CD14-positive monocyte (primary cell): ENCODE measurements around the gene CRISP1. TPM values are rescaled to one million over a fixed set of nuclear protein-coding genes. Genes with fewer than 3 reads are reported as not detected.

Experiments
- DNase-seq, 3 donors: peaks; one replicate each; pipeline ENCODE4 v3.0.0-alpha.2; 2011 to 2022
- H2AFZ ChIP-seq: 2 replicates; pipeline ENCODE4 v1.6.0; 2012; ENCODE audit warnings: mild to moderate bottlenecking, low read depth, low read length, inconsistent platforms; ENCODE audit not compliant: insufficient read depth, poor library complexity, severe bottlenecking
- H3K27ac ChIP-seq, 2 donors: 1 replicate in 1 of 2; 2 replicates in 1 of 2; pipeline ENCODE4 v1.5.1; 2012 to 2013; ENCODE audit warnings: low read length in 2 of 2, control low read depth in 1 of 2, inconsistent platforms in 1 of 2, low read depth in 1 of 2, mild to moderate bottlenecking in 1 of 2
- H3K27me3 ChIP-seq, 2 donors: one replicate each; pipeline versions ENCODE4 v1.6.0 to v1.6.1; 2011 to 2013; ENCODE audit warnings: low read length in 2 of 2; ENCODE audit not compliant: control insufficient read depth in 2 of 2, insufficient read depth in 2 of 2
- H3K36me3 ChIP-seq, 2 donors: replicated peaks in 1 of 2; 1 replicate in 1 of 2; 2 replicates in 1 of 2; pipeline versions ENCODE4 v1.5.1 to v1.6.1; 2012 to 2013; ENCODE audit warnings: low read length in 2 of 2, control low read depth in 1 of 2, inconsistent platforms in 1 of 2, mild to moderate bottlenecking in 1 of 2; ENCODE audit not compliant: insufficient read depth in 2 of 2, control insufficient read depth in 1 of 2
- H3K4me1 ChIP-seq, 2 donors: 1 replicate in 1 of 2; 2 replicates in 1 of 2; pipeline versions ENCODE4 v1.5.1 to v1.6.1; 2012 to 2013; ENCODE audit warnings: low read length in 2 of 2, control low read depth in 1 of 2, inconsistent platforms in 1 of 2, mild to moderate bottlenecking in 1 of 2, moderate library complexity in 1 of 2; ENCODE audit not compliant: insufficient read depth in 2 of 2, control insufficient read depth in 1 of 2
- H3K4me2 ChIP-seq: replicated peaks from 2 replicates; pipeline ENCODE3; 2012; ENCODE audit warnings: low read length, moderate library complexity, mild to moderate bottlenecking; ENCODE audit not compliant: poor library complexity, severe bottlenecking; ENCODE audit errors: extremely low read depth
- H3K4me3 ChIP-seq, 3 experiments: fragments of 200-600 bp in 1 of 3; sonication (generic) in 1 of 3; replicated peaks in 1 of 3; 1 replicate in 2 of 3; 2 replicates in 1 of 3; pipeline ENCODE4 v1.5.1; 2011 to 2013; ENCODE audit warnings: low read length in 3 of 3, mild to moderate bottlenecking in 3 of 3, control low read depth in 2 of 3, low read depth in 2 of 3, inconsistent platforms in 1 of 3, moderate library complexity in 1 of 3
- H3K79me2 ChIP-seq: 2 replicates; pipeline ENCODE4 v1.6.0; 2012; ENCODE audit warnings: mild to moderate bottlenecking, control low read depth, inconsistent platforms, low read length, moderate library complexity; ENCODE audit not compliant: insufficient read depth
- H3K9ac ChIP-seq: 2 replicates; pipeline ENCODE4 v1.6.0; 2017; ENCODE audit warnings: low read length, mild to moderate bottlenecking; ENCODE audit not compliant: insufficient read depth, poor library complexity, severe bottlenecking
- H3K9me3 ChIP-seq, 2 donors: replicated peaks in 1 of 2; 1 replicate in 1 of 2; 2 replicates in 1 of 2; pipeline versions ENCODE4 v1.5.1 to v1.6.1; 2012 to 2013; ENCODE audit warnings: low read length in 2 of 2, control low read depth in 1 of 2; ENCODE audit not compliant: control insufficient read depth in 1 of 2, insufficient read depth in 1 of 2
- H4K20me1 ChIP-seq: 2 replicates; pipeline ENCODE4 v1.6.0; 2012; ENCODE audit warnings: mild to moderate bottlenecking, low read length, control low read depth, moderate library complexity; ENCODE audit not compliant: insufficient read depth
- H3K27ac Mint-ChIP-seq, 7 donors: one replicate each; pipeline ENCODE4 v1.8.0; 2020; ENCODE audit warnings: mild to moderate bottlenecking in 7 of 7, mixed read lengths in 7 of 7, moderate library complexity in 6 of 7, inconsistent platforms in 2 of 7
- H3K27me3 Mint-ChIP-seq, 3 donors: one replicate each; pipeline ENCODE4 v1.8.0; 2021 to 2022; ENCODE audit warnings: low read depth in 3 of 3, mild to moderate bottlenecking in 3 of 3, mixed read lengths in 3 of 3, moderate library complexity in 3 of 3, inconsistent platforms in 1 of 3
- H3K36me3 Mint-ChIP-seq, 2 donors: one replicate each; pipeline ENCODE4 v1.8.0; 2020; ENCODE audit warnings: mixed read lengths in 2 of 2, inconsistent platforms in 1 of 2, mild to moderate bottlenecking in 1 of 2
- H3K4me1 Mint-ChIP-seq: one replicate; pipeline ENCODE4 v1.8.0; 2020; ENCODE audit warnings: mild to moderate bottlenecking, mixed read lengths
- H3K4me3 Mint-ChIP-seq, 2 donors: one replicate each; pipeline ENCODE4 v1.8.0; 2020; ENCODE audit warnings: mild to moderate bottlenecking in 2 of 2, mixed read lengths in 2 of 2, moderate library complexity in 1 of 2
- H3K9me3 Mint-ChIP-seq, 7 donors: one replicate each; pipeline ENCODE4 v1.8.0; 2020 to 2022; ENCODE audit warnings: mixed read lengths in 7 of 7, mild to moderate bottlenecking in 6 of 7, moderate library complexity in 6 of 7, inconsistent platforms in 2 of 7
- WGBS: methylation state at CpG from one replicate; pipeline ENCODE4 v1.1.5; 2013; ENCODE audit warnings: missing lambda C conversion rate; ENCODE audit not compliant: insufficient coverage; 5-methylcytosine and 5-hydroxymethylcytosine counted together
- intact Hi-C, 2 donors: fragments of 100-400 bp; cut with micrococcal nuclease; formaldehyde crosslinking; loops; one replicate each; pipeline versions ENCODE4 v1.15.0 to v1.15.1; 2023
- polyA minus RNA-seq: library from RNA; depleted of rRNA, polyadenylated mRNA; stranded (reverse); fragments of >200 nt; gene quantifications from 2 replicates; pipeline ENCODE4 v1.2.3, GENCODE V29; 2012
- polyA plus RNA-seq, 3 donors: library from polyadenylated mRNA; depleted of rRNA in 1 of 3; unstranded in 2 of 3; stranded (reverse) in 1 of 3; fragments of 300-500 nt in 2 of 3; fragments of >200 nt in 1 of 3; fragmentation: Illumina TruSeq in 2 of 3; gene quantifications; 1 replicate in 2 of 3; 2 replicates in 1 of 3; pipeline ENCODE4 v1.2.3, GENCODE V29; 2012 to 2021
- total RNA-seq, 12 experiments: library from RNA in 1 of 12; stranded (reverse) in 1 of 12; fragments of 120-200 nt in 1 of 12; gene quantifications; one replicate each; pipeline ENCODE4 v1.2.4 and lab custom pipeline; 2013 to 2026; ENCODE audit warnings: mixed read lengths in 6 of 12, inconsistent platforms in 1 of 12
- TF ChIP-seq, protein P1 (sequence below): fragments of 200-600 bp; IDR thresholded peaks from one replicate; pipeline ENCODE4 v1.8.0; 2022; ENCODE audit warnings: antibody characterized with exemption, mild to moderate bottlenecking

CRISP1 gene, protein sequence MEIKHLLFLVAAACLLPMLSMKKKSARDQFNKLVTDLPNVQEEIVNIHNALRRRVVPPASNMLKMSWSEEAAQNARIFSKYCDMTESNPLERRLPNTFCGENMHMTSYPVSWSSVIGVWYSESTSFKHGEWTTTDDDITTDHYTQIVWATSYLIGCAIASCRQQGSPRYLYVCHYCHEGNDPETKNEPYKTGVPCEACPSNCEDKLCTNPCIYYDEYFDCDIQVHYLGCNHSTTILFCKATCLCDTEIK
- not detected for total RNA-seq (2013)
- polyA plus RNA-seq (not detected), polyA minus RNA-seq (not detected in 2 replicates), total RNA-seq (lab: John Stamatoyannopoulos, UW) (0 to 1.1 (median 0.06) reads per million in 11 experiments)

DNA sequence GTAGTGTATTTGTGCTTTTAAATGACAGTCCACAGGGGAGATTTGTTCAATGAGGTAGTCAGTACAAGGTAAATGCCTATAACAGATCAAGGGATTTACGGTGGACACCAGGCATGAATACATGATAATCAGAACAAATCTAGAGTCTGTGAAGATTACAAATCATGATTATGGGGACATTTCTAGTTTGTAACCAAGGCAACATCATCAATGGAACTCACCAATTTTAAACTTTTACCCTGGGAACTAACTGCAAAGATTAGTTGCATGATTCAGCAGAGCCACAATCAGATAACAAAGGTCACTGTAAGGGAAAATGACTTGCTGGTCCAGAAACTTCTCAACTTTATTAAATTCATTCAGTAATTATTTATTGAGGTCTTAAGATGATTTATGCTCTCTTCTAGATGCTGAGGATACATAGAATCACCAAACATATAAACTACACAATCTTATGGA is at the start of gene CRISP1:
Gene CRISP1, minus strand, starts transcription at position 51 of the 459 bp plus-strand sequence. CDS start 9,135 bp downstream, outside the sequence.
- no peak within 1 kb of the TSS for H3K4me2 ChIP-seq
- H3K4me3 Mint-ChIP-seq = no peak within 1 kb of the TSS
- H3K27ac Mint-ChIP-seq = no peak within 1 kb of the TSS
- no peaks in the 10 kb centered on the region for H3K36me3 ChIP-seq
- H3K27ac ChIP-seq = no peak within 1 kb of the TSS
- intact Hi-C loops = no loop called here
- no peaks in the 10 kb centered on the region for H3K4me1 ChIP-seq
- no peaks in the 10 kb centered on the region for H3K79me2 ChIP-seq
- DNase-seq = no peak
- no peak within 1 kb of the TSS for H3K4me3 ChIP-seq
- no CpG with 5 or more reads among the region's 1 CpG for WGBS
- H3K27me3 Mint-ChIP-seq = no peaks in the 10 kb centered on the region
- peaks cover 0 to 12% (median 4%) of the 10 kb centered on the region in 7 donors for H3K9me3 Mint-ChIP-seq
- no peaks in the 10 kb centered on the region for H4K20me1 ChIP-seq
- TF ChIP-seq, protein P1, sequence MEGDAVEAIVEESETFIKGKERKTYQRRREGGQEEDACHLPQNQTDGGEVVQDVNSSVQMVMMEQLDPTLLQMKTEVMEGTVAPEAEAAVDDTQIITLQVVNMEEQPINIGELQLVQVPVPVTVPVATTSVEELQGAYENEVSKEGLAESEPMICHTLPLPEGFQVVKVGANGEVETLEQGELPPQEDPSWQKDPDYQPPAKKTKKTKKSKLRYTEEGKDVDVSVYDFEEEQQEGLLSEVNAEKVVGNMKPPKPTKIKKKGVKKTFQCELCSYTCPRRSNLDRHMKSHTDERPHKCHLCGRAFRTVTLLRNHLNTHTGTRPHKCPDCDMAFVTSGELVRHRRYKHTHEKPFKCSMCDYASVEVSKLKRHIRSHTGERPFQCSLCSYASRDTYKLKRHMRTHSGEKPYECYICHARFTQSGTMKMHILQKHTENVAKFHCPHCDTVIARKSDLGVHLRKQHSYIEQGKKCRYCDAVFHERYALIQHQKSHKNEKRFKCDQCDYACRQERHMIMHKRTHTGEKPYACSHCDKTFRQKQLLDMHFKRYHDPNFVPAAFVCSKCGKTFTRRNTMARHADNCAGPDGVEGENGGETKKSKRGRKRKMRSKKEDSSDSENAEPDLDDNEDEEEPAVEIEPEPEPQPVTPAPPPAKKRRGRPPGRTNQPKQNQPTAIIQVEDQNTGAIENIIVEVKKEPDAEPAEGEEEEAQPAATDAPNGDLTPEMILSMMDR = no peak
- H3K9me3 ChIP-seq = peaks cover 0 to 6% of the 10 kb centered on the region in 2 donors
- H3K36me3 Mint-ChIP-seq = no peaks in the 10 kb centered on the region
- H3K9ac ChIP-seq = no peak within 1 kb of the TSS
- no peaks in the 10 kb centered on the region for H3K4me1 Mint-ChIP-seq
- no peaks in the 10 kb centered on the region for H3K27me3 ChIP-seq
- H2AFZ ChIP-seq = no peak within 1 kb of the TSS

DNA sequence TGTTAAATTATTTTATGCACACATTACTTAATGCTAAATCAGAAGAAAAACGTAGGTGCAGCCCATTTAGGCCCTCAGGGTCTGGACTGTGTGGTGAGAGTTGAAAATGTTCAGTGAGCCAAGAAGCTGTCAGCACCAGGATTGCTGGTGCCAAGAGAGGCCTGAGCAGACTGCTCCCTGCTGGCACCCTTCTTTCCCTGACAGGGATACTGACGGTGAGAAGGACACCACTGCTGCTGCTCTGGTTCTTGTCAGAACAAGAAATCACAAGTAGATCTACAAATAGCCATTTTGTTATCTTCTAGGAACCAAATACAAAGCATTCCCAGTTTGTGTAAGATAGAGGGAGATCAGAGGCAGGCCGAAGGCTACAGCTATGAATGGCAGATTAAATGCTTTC is 48.7 kb upstream of the CRISP1 start:
- Histone ChIP-seq H3K4me3 (no peak overlapping the region), H3K27ac (no peak overlapping the region), H4K20me1 (no peaks in the 10 kb centered on the region), H3K9me3 (no peaks in the 10 kb centered on the region), H3K4me1 (no peaks in the 10 kb centered on the region), H3K4me2 (no peak overlapping the region), H3K36me3 (no peaks in the 10 kb centered on the region), H3K79me2 (no peaks in the 10 kb centered on the region), H2AFZ (no peak overlapping the region), H3K27me3 (no peaks in the 10 kb centered on the region), H3K9ac (no peak overlapping the region)
- H3K27me3 Mint-ChIP-seq = peaks cover 0 to 3% (median 1%) of the 10 kb centered on the region in 3 donors
- DNase-seq = no peak
- TF ChIP-seq, protein P1 = no peak
- no peak overlapping the region for H3K4me3 Mint-ChIP-seq
- H3K27ac Mint-ChIP-seq = no peak overlapping the region
- H3K36me3 Mint-ChIP-seq = no peaks in the 10 kb centered on the region
- intact Hi-C loops = no loop called here
- no CpG with 5 or more reads among the region's 3 CpGs for WGBS
- H3K4me1 Mint-ChIP-seq = no peaks in the 10 kb centered on the region
- H3K9me3 Mint-ChIP-seq = no peaks in the 10 kb centered on the region
